PC-9 (cell line): ENCODE results near the gene SSNA1.

Experiments
- EZH2 ChIP-seq: fragments of 200-600 bp; sonication (generic); IDR thresholded peaks from 2 replicates; pipeline ENCODE4 v1.8.0; 2017; ENCODE audit warnings: antibody characterized with exemption, low read depth
- TF ChIP-seq, protein P1 (sequence below): fragments of 200-600 bp; sonication (generic); conservative IDR thresholded peaks from 2 replicates; pipeline ENCODE4 v1.6.1; 2017; ENCODE audit warnings: mixed run types, antibody characterized with exemption, mild to moderate bottlenecking, moderate library complexity

DNA sequence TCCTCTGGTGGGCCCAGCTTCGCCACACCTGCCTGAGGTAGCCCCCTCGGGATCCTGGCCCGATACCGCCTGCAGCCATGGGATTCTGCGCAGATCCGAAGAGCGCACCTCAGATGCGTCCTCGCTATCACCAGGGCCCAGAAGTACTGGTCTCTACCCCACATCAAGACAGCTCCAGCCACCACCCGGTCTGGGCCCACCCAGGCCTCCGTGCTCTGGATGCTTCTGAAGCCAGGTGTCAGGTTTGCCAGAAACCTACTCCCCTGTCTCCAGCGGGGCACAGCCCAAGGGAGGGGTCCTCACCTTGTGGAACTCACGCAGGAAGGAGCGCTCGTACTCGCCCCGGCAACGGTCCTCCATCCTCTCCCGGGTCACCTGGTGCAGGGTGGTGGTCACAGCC is 2.6 kb upstream of the SSNA1 start:
- TF ChIP-seq, protein P1, sequence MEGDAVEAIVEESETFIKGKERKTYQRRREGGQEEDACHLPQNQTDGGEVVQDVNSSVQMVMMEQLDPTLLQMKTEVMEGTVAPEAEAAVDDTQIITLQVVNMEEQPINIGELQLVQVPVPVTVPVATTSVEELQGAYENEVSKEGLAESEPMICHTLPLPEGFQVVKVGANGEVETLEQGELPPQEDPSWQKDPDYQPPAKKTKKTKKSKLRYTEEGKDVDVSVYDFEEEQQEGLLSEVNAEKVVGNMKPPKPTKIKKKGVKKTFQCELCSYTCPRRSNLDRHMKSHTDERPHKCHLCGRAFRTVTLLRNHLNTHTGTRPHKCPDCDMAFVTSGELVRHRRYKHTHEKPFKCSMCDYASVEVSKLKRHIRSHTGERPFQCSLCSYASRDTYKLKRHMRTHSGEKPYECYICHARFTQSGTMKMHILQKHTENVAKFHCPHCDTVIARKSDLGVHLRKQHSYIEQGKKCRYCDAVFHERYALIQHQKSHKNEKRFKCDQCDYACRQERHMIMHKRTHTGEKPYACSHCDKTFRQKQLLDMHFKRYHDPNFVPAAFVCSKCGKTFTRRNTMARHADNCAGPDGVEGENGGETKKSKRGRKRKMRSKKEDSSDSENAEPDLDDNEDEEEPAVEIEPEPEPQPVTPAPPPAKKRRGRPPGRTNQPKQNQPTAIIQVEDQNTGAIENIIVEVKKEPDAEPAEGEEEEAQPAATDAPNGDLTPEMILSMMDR, result no peak
- TF ChIP-seq EZH2, result no peak
